NCI-H2196 (cell line): ENCODE data around the gene MMP3.
"Not testable (repeated sequence)": the region's sequence is repeated elsewhere in the genome, so short reads cannot be mapped to it uniquely, and the experiment has no call there.

Experiments
- DNase-seq: peaks from one replicate; lab custom pipeline; 2025; ENCODE audit not compliant: unreplicated experiment; lab: John Stamatoyannopoulos, UW

Gene MMP3

DNA sequence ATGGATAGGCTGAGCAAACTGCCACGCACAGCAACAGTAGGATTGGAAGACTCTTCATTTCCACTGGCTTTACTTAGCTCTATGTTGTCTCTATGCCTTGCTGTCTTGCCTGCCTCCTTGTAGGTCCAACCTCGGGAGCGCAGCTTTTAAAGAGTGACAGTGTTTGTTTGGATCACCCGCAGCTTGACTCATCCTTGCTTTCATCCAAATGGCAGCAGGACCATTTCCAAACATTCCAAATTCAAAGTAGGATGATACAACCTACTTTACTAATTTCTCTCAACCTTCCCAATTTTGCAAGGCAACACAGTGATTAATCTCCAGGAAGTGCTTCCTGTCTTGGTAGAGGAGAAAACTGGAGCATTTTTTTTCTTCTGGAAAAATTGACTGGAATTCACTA, at the start of gene MMP3:
TSS of gene MMP3 (minus strand) at position 121 of the 400 bp plus-strand sequence. CDS start at position 58, 63 bp downstream.
- no peak for DNase-seq

DNA sequence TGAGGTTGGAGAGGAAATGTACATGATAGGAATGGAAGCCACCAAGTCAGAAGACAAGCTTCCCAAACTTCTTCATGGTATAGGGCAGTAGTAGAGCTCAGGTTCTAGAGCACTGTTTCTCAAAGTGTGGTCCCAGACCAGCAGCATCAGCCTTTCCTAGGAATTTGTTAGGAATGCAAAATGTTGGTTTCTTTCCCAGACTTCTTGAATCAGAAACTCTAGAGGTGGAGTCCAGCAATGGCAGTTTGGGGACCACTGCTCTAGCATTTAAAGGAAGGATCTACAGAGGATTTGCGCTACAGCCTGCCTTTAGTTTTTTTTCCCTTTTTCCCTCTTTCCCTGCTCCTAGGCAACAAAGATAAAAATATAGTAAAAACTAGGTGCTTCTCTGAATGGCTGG, 48.3 kb upstream of the MMP3 start:
- no peak for DNase-seq

DNA sequence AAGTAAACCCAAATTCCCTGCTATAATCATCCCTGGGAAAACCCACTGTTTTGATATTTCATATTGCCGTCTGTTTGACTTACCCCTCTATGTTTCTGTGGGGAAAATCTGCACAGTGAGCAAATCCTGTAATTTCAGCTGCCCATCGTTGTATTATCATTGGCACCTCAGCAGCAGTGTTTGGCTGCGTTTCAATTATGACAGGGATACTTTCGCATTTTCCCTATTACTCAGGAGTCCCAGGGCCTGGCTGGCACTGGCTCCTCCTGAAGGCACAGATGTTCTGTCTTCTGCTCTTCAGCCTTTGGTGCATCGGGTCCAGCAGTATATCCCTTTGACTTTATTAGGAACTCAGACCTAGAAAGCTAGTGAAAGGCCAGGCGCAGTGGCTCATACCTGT, 43.6 kb upstream of the MMP3 start:
- DNase-seq: peak; percentile 6

- no peak for DNase-seq
Observed at GRCh38 chr11:102883141-102883540, 39.7 kb upstream of the MMP3 start.

- DNase-seq: no peak
Observed at GRCh38 chr11:102882389-102883024, 39.1 kb upstream of the MMP3 start.

GRCh38 chr11:102879801-102880200, 36.4 kb upstream of the MMP3 start:
- DNase-seq: no peak

- DNase-seq: no peak
Observed at GRCh38 chr11:102878595-102878994, 35.2 kb upstream of the MMP3 start.

DNA sequence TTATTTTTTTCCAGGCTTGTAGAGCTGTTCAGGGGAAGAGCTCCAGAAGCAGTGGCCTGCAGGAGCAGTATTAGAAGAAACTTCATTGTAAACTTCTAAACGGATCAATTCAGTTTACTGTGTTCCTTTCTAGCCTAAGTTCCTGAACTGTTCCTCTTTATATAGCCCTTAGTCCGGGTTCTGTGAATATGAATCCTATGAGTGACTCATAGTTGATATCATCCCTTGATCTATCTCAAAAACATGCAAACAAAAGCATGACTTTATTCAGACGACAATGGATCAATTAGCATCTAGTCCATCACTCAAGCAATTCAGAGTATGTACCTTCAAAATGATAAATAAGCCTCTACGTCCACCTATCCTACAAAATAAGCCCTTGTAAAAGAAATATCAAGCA, 31.4 kb upstream of the MMP3 start, which contains the start of gene MMP12:
TSS of gene MMP12 (minus strand) at position 131 of the 400 bp plus-strand sequence. CDS start at position 86, 45 bp downstream.
- DNase-seq: no peak

- DNase-seq: not testable (repeated sequence)
Observed at GRCh38 chr11:102869354-102869964, 26.1 kb upstream of the MMP3 start.

GRCh38 chr11:102868339-102868738, 24.9 kb upstream of the MMP3 start:
- no peak for DNase-seq

DNA sequence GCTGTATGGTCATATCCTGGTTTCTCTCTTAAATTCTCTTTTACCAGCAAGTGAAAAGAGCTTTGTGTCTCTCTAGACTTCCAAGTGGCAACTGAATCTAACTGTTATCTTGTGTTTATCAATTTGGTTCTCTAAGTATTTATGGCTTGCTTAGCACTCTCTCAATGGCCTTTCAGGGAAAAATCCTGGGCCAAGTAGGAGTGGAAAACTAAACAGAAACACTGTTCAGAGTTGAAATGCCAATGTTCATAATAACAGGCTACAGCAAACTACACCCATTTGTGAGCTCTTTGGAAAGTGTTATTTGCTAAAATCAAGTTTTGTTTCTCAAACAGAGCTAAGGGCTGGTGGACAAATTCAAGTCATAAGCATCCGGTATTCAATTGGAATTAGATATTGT, 21.3 kb upstream of the MMP3 start:
- no peak for DNase-seq

DNA sequence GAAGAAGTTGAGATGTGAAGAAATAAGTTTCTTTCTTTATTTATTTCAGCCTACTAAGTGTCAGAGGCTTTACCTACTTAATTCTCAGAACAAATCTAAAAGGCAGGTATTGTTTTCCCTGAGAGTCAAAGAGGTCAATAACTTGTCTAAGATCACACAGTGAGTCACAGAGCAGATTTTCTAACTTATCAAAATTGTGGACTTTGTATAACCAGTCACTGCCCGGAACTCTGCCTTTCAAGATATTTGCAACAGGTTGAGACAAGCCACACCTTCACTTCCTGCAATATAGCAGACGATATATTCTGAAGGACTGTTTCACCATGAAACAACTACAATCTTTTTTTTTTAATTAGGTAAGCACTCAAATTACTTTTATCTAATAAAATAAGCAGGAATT, 10.5 kb upstream of the MMP3 start:
- no peak for DNase-seq

- DNase-seq: no peak
Observed at GRCh38 chr11:102853055-102853454, 9.6 kb upstream of the MMP3 start.

DNA sequence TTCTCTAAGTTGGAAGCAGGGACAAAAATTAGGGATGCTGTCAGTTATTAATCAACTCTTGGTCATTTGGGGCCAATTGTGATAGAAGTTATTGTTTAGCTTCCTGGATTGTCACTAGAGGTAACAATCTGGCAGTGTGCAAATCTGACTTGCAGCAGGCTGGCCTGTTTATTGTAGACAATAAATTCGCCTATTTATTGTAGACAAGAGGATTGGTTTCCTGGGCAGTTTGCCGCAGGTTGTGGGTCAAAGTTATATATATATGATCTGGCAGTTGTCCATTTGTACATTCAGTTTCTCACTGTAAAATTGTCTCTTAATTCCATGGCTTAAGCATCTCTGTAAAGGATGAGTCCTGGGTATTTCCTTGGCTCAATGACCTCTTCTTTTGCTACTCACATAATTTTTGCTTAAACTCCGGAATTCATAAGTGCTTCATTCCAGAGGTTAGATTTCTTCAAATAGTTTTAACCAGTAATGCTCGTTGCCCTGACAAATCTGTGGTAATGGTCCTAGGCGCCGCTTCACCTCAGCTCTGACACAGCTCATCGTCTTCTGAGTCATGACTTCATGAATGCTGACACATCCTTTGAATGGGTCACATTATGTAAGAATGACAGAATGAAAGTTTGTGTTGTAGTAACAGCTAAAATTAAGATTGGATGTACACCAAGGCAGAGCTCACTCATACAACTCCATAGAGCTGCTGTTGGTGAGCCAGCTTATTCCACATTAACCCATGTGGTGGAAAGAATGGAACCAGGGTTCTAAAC, 7.8 kb upstream of the MMP3 start:
- DNase-seq: no peak

GRCh38 chr11:102849311-102849710, 5.9 kb upstream of the MMP3 start:
- no peak for DNase-seq

GRCh38 chr11:102846292-102846691, 2.9 kb upstream of the MMP3 start:
- no peak for DNase-seq

- DNase-seq: no peak
Observed at GRCh38 chr11:102842930-102843329, 479 bp downstream of the MMP3 start.

DNA sequence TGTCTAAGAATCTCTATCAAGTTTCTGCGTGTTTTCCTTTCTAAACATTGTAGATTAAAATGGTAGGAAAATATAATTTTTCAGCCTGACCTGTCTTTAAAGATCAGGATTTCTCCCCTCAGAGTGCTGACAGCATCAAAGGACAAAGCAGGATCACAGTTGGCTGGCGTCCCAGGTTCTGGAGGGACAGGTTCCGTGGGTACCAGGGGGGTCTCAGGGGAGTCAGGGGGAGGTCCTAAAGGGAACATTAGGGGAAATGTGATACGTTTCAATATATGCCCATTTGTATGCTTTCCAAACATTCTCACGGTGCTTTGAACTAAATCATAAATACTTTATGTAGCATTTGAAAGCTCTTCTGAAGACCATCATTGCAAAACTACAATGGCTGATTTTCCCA, 3.4 kb downstream of the MMP3 start:
- DNase-seq: no peak

GRCh38 chr11:102837646-102838045, 5.8 kb downstream of the MMP3 start:
- DNase-seq: no peak

DNA sequence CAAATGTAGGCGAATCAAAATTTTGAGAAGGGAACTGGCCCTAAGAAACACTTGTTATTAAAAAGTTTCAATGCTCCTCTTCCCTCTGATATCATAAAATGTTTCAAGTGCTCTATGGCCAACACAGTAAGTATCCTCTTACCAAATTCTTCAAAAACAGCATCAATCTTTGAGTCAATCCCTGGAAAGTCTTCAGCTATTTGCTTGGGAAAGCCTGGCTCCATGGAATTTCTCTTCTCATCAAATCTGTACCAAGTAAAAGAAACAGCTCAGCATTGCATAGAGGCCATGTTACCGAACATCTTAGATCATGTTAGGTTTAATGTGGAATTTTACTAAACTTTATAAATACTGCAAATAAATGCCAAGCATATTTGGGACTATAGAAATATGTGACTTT, 6.3 kb downstream of the MMP3 start:
- no peak for DNase-seq

DNA sequence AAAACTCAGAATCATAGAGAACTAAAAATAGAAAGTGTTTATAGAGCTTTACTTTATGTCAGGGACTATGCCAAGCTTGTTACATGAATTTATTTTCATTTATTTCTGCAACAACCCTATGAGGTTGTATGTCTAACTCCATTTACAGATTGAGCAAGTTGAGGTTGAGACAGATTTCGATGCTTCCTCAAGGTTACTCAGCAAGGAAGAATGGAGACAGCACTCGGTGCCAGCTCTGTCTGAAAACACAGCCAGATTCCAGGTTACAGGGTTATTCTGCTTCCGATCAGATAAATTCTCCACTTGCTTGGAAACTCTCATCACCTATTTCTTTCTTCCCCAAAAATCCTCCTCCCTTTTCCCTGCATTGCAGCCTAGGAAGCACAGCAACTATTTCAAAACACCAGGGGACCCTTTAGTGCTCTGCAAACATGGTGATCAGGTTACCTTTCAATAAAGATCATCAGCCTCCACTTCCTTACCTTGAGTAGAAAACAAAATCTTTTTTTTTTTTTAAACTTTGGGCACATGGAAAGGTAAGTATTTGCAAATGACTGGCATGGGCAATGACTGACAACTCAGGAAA, 7.0 kb downstream of the MMP3 start:
- no peak for DNase-seq

- no peak for DNase-seq
Observed at GRCh38 chr11:102833731-102834130, 9.7 kb downstream of the MMP3 start.
